ENCODE data around the gene RBM33. TPM values are rescaled to one million over a fixed set of nuclear protein-coding genes. Genes with fewer than 3 reads are reported as not detected.
A peak's percentile ranks its signal among the peaks of the same experiment; 100 is the strongest.

RBM33 gene
- total and polyA plus RNA-seq, 8 donors: 7.5 to 182 (median 60.5) TPM

- Histone ChIP-seq H3K4me1 (peaks cover 12 to 36% (median 24%) of the 10 kb centered on the region in 4 donors), H3K4me3 (no peak overlapping the region), H3K27me3 (no peaks in the 10 kb centered on the region), H3K9me3 (no peaks in the 10 kb centered on the region), H3K27ac (no peak overlapping the region), H3K36me3 (peaks cover 42 to 70% (median 59%) of the 10 kb centered on the region in 4 donors)
- 72 to 81% (median 78%) methylated on average over 10 of the region's 10 CpGs for WGBS, 5 donors
- intact Hi-C loops (cut with DNase I; ENCODE audit: low total_unique reads): loop anchor here (10.0 kb wide), 1 partner anchor 158 kb away; no protein-coding TSS in a partner anchor
- TF ChIP-seq EP300 (IDR thresholded peaks at IDR 0.05): no peak
- no peak for TF ChIP-seq CTCF (IDR thresholded peaks at IDR 0.05)
- no peak for TF ChIP-seq POLR2A (IDR thresholded peaks at IDR 0.05)
- TF ChIP-seq POLR2AphosphoS5 (IDR thresholded peaks at IDR 0.05): no peak
- DNase-seq: no peak
Observed at GRCh38 chr7:155762655-155763054, 118.2 kb downstream of the RBM33 start.

- H3K9me3 ChIP-seq: no peaks in the 10 kb centered on the region
- peaks cover 12 to 36% (median 24%) of the 10 kb centered on the region in 4 donors for H3K4me1 ChIP-seq
- intact Hi-C loops (cut with DNase I; ENCODE audit: low total_unique reads): loop anchor here (10.0 kb wide), 1 partner anchor 158 kb away; no protein-coding TSS in a partner anchor
- H3K36me3 ChIP-seq: peaks cover 46 to 75% (median 62%) of the 10 kb centered on the region in 4 donors
- no peak overlapping the region for H3K4me3 ChIP-seq
- TF ChIP-seq EP300 (IDR thresholded peaks at IDR 0.05) (no peak), POLR2AphosphoS5 (IDR thresholded peaks at IDR 0.05) (no peak), POLR2A (IDR thresholded peaks at IDR 0.05) (no peak), CTCF (IDR thresholded peaks at IDR 0.05) (no peak)
- DNase-seq: no peak
- no peaks in the 10 kb centered on the region for H3K27me3 ChIP-seq
- peak overlapping the region in 1 of 5 donors; percentile 55 for H3K27ac ChIP-seq
- 83 to 93% (median 91%) methylated on average over 10 of the region's 10 CpGs for WGBS, 5 donors
Observed at GRCh38 chr7:155763122-155763521, 118.7 kb downstream of the RBM33 start.

GRCh38 chr7:155763691-155764437 lies 119.4 kb downstream of the RBM33 start:
- Histone ChIP-seq H3K27me3 (no peaks in the 10 kb centered on the region), H3K27ac (peak overlapping the region in 4 of 5 donors; percentile 19 to 58 (median 52)), H3K36me3 (peaks cover 46 to 75% (median 61%) of the 10 kb centered on the region in 4 donors), H3K4me1 (peaks cover 12 to 36% (median 24%) of the 10 kb centered on the region in 4 donors), H3K9me3 (no peaks in the 10 kb centered on the region), H3K4me3 (no peak overlapping the region)
- intact Hi-C loops (cut with DNase I; ENCODE audit: low total_unique reads): loop anchor here (10.0 kb wide), 1 partner anchor 159 kb away; no protein-coding TSS in a partner anchor
- DNase-seq: peak in 1 of 2 donors; percentile 72
- WGBS, 5 donors: 68 to 81% (median 73%) methylated on average over 20 to 27 of the region's 27 CpGs
- TF ChIP-seq POLR2AphosphoS5 (IDR thresholded peaks at IDR 0.05) (no peak), EP300 (IDR thresholded peaks at IDR 0.05) (no peak), CTCF (IDR thresholded peaks at IDR 0.05) (no peak), POLR2A (IDR thresholded peaks at IDR 0.05) (no peak)

- peak overlapping the region in 3 of 5 donors; percentile 19 to 58 (median 48) for H3K27ac ChIP-seq
- peak in 1 of 2 donors; percentile 45 for DNase-seq
- intact Hi-C loops (cut with DNase I; ENCODE audit: low total_unique reads): loop anchor here (10.0 kb wide), 1 partner anchor 160 kb away; no protein-coding TSS in a partner anchor
- H3K4me1 ChIP-seq: peaks cover 12 to 36% (median 24%) of the 10 kb centered on the region in 4 donors
- no peaks in the 10 kb centered on the region for H3K27me3 ChIP-seq
- H3K4me3 ChIP-seq: no peak overlapping the region
- TF ChIP-seq POLR2AphosphoS5 (IDR thresholded peaks at IDR 0.05) (no peak), POLR2A (IDR thresholded peaks at IDR 0.05) (no peak), EP300 (IDR thresholded peaks at IDR 0.05) (no peak), CTCF (IDR thresholded peaks at IDR 0.05) (no peak)
- no peaks in the 10 kb centered on the region for H3K9me3 ChIP-seq
- H3K36me3 ChIP-seq: peaks cover 49 to 78% (median 66%) of the 10 kb centered on the region in 4 donors
- 71 to 85% (median 80%) methylated on average over 7 of the region's 7 CpGs for WGBS, 5 donors
Observed at GRCh38 chr7:155764438-155764793, 120.0 kb downstream of the RBM33 start.
